ENCODE measurements around the gene CSGALNACT2.

- TF ChIP-seq CTCF (IDR thresholded peaks at IDR 0.05; ENCODE audit: low read depth, low read length, missing input control) (no peak), HNF4G (IDR thresholded peaks at IDR 0.05) (no peak), YY1 (IDR thresholded peaks at IDR 0.05) (no peak), RAD21 (IDR thresholded peaks at IDR 0.05) (no peak), REST (IDR thresholded peaks at IDR 0.05) (no peak), FOXA1 (IDR thresholded peaks at IDR 0.05) (no peak), JUND (IDR thresholded peaks at IDR 0.05) (no peak), SP1 (IDR thresholded peaks at IDR 0.05) (no peak), GABPA (IDR thresholded peaks at IDR 0.05 in 1 of 2, conservative IDR thresholded peaks at IDR 0.05 in 1 of 2) (no peak), MAX (IDR thresholded peaks at IDR 0.05) (no peak), TAF1 (conservative IDR thresholded peaks at IDR 0.05) (no peak), EGR1 (IDR thresholded peaks at IDR 0.05; ENCODE audit: low read depth in 2 of 2) (no peak), NR2F2 (IDR thresholded peaks at IDR 0.05) (no peak), FOXA2 (IDR thresholded peaks at IDR 0.05) (no peak)
Observed at GRCh38 chr10:43212043-43212721, 73.9 kb downstream of the CSGALNACT2 start.
